ENCODE measurements around the gene VAMP8. TPM values are rescaled to one million over a fixed set of nuclear protein-coding genes. Genes with fewer than 3 reads are reported as not detected.

VAMP8 gene
- total and polyA plus RNA-seq, 11 donors, result 5.4 to 103 (median 11.9) TPM

GRCh38 chr2:85560812-85561279 is 16.5 kb upstream of the VAMP8 start:
- Histone ChIP-seq H3K9me3 (no peaks in the 10 kb centered on the region), H3K4me1 (peaks cover 0 to 32% (median 14%) of the 10 kb centered on the region in 12 donors), H3K27ac (peak overlapping the region; percentile 56 to 96 (median 89)), H3K27me3 (no peaks in the 10 kb centered on the region), H3K4me3 (peak overlapping the region; percentile 62 to 93 (median 79)), H3K36me3 (peaks cover 0 to 37% (median 26%) of the 10 kb centered on the region in 9 donors)
- DNase-seq (no peak), ATAC-seq (peak in 3 of 4 donors; percentile 1 to 24 (median 3))
- intact Hi-C loops (cut with DNase I), result loop anchor here in 8 of 10 donors (1.0 to 5.0 kb wide), 6 partner anchors 22 to 56 kb away; partner anchors contain the start of genes TMEM150A (in 3 of the 8), USP39 (in 3 of the 8), C2orf68 (in 2 of the 8) and MAT2A (in 1 of the 8)
- no peak for TF ChIP-seq POLR2A (IDR thresholded peaks at IDR 0.05)
- TF ChIP-seq, protein P1, sequence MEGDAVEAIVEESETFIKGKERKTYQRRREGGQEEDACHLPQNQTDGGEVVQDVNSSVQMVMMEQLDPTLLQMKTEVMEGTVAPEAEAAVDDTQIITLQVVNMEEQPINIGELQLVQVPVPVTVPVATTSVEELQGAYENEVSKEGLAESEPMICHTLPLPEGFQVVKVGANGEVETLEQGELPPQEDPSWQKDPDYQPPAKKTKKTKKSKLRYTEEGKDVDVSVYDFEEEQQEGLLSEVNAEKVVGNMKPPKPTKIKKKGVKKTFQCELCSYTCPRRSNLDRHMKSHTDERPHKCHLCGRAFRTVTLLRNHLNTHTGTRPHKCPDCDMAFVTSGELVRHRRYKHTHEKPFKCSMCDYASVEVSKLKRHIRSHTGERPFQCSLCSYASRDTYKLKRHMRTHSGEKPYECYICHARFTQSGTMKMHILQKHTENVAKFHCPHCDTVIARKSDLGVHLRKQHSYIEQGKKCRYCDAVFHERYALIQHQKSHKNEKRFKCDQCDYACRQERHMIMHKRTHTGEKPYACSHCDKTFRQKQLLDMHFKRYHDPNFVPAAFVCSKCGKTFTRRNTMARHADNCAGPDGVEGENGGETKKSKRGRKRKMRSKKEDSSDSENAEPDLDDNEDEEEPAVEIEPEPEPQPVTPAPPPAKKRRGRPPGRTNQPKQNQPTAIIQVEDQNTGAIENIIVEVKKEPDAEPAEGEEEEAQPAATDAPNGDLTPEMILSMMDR (IDR thresholded peaks at IDR 0.05), result no peak
- 3 to 4% (median 3%) methylated on average over 12 to 14 of the region's 14 CpGs for WGBS, 4 donors

GRCh38 chr2:85561280-85562212 is 15.8 kb upstream of the VAMP8 start, which contains the start of gene GGCX:
TSS of gene GGCX (minus strand) at chr2:85561493. CDS start at chr2:85561428, 65 bp downstream.
- Histone ChIP-seq H3K27ac (peak within 1 kb of the TSS; percentile 56 to 96 (median 89)), H3K36me3 (peaks cover 0 to 30% (median 23%) of the 10 kb centered on the region in 9 donors), H3K9me3 (no peaks in the 10 kb centered on the region), H3K4me3 (peak within 1 kb of the TSS; percentile 62 to 93 (median 79)), H3K4me1 (peaks cover 0 to 32% (median 14%) of the 10 kb centered on the region in 12 donors), H3K27me3 (no peaks in the 10 kb centered on the region)
- 4 to 9% (median 6%) methylated on average over 32 to 64 of the region's 64 CpGs for WGBS, 4 donors
- intact Hi-C loops (cut with DNase I), result loop anchor here in 8 of 10 donors (1.0 to 5.0 kb wide), 6 partner anchors 23 to 56 kb away; partner anchors contain the start of genes TMEM150A (in 3 of the 8), USP39 (in 3 of the 8), C2orf68 (in 2 of the 8) and MAT2A (in 1 of the 8)
- ATAC-seq, result peak; percentile 95 to 97 (median 96)
- peak; percentile 96 to 98 (median 97) for DNase-seq
- TF ChIP-seq, protein P1 (IDR thresholded peaks at IDR 0.05), result peak in 6 of 12 donors; percentile 12 to 62 (median 30)
- peak in 1 of 2 donors; percentile 91 for TF ChIP-seq POLR2A (IDR thresholded peaks at IDR 0.05)

GRCh38 chr2:85564144-85564563 is 13.2 kb upstream of the VAMP8 start:
- no peak for ATAC-seq
- Histone ChIP-seq H3K4me1 (peaks cover 0 to 30% (median 14%) of the 10 kb centered on the region in 12 donors), H3K27ac (peak overlapping the region in 1 of 12 donors; percentile 79), H3K36me3 (peaks cover 0 to 6% (median 1%) of the 10 kb centered on the region in 9 donors), H3K27me3 (no peaks in the 10 kb centered on the region), H3K4me3 (no peak overlapping the region), H3K9me3 (no peaks in the 10 kb centered on the region)
- TF ChIP-seq, protein P1 (IDR thresholded peaks at IDR 0.05), result no peak
- TF ChIP-seq POLR2A (IDR thresholded peaks at IDR 0.05), result no peak
- 86 to 89% (median 87%) methylated on average over 5 of the region's 5 CpGs for WGBS, 4 donors
- intact Hi-C loops (cut with DNase I), result loop anchor here in 6 of 10 donors (5.0 kb wide), 3 partner anchors 38 to 53 kb away; partner anchors contain the start of genes C2orf68 (in 2 of the 6), TMEM150A (in 2 of the 6) and USP39 (in 2 of the 6)
- DNase-seq, result no peak

Measured in heart left ventricle (tissue), 16 donors.